Measurements from ENCODE around the gene ADGRG6.

GRCh38 chr6:142280927-142281326, 20.9 kb upstream of the ADGRG6 start:
- TF ChIP-seq CTCF (IDR thresholded peaks at IDR 0.05) (no peak), REST (IDR thresholded peaks at IDR 0.05; ENCODE audit: insufficient read depth in 1 of 2, low read depth in 2 of 2, low read length in 1 of 2) (no peak), SIN3A (IDR thresholded peaks at IDR 0.05; ENCODE audit: borderline replicate concordance, insufficient read depth, low read depth, low read length) (no peak), TCF7L2 (IDR thresholded peaks at IDR 0.05; ENCODE audit: low read depth, low read length) (no peak)
